GM18498 (cell line): ENCODE results near the gene KHK.
"Not testable (repeated sequence)": the region's sequence is repeated elsewhere in the genome, so short reads cannot be mapped to it uniquely, and the experiment has no call there.

Experiments
- ATAC-seq: cut with Tn5 transposase; IDR thresholded peaks from one replicate; pipeline ENCODE4 v1.9.1; 2021; ENCODE audit warnings: mild to moderate bottlenecking, moderate library complexity; ENCODE audit not compliant: unreplicated experiment

KHK gene

GRCh38 chr2:27095745-27096651 lies 9.4 kb downstream of the KHK start:
- ATAC-seq, result peak; percentile 53

DNA sequence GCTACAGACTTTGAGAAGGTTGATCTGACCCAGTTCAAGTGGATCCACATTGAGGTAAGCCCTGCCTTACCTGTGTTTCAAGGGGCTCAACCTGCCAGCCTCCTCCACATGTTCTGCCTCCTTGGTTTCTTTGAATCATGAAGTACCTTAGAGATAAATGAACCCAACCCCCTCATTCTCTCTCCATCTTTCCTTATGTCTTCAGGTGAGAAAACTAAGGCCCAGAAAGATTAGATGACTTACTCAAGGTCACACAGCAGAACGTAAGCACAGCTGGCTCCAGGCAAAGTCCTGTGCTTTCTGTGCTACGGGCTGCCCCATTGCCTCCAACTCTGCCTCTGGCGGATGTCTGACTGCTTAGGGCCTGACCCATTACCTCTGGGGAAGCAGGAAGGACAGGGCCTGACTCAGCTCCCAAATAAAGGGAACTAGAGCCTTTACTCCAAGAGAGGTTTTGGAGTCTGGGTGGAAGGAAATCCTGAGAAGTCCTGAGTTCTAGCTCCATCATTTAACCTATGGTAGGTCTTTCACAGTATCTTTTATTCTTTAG lies 10.3 kb downstream of the KHK start:
- ATAC-seq, result no peak

- no peak for ATAC-seq
Measured at GRCh38 chr2:27097341-27097740, 10.8 kb downstream of the KHK start.

DNA sequence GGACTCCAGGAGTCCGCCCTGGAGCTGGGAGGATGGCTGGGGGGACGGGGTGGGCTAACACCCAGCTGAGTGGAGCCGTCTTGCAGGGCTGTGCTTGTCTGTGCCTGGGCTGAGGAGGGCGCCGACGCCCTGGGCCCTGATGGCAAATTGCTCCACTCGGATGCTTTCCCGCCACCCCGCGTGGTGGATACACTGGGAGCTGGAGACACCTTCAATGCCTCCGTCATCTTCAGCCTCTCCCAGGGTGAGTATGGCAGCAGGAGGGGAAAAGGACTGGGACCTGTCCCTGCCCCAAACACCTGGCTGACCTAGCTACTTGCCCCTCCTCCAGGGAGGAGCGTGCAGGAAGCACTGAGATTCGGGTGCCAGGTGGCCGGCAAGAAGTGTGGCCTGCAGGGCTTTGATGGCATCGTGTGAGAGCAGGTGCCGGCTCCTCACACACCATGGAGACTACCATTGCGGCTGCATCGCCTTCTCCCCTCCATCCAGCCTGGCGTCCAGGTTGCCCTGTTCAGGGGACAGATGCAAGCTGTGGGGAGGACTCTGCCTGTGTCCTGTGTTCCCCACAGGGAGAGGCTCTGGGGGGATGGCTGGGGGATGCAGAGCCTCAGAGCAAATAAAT lies 12.9 kb downstream of the KHK start:
- no peak for ATAC-seq

GRCh38 chr2:27100036-27100435 lies 13.5 kb downstream of the KHK start:
- ATAC-seq, result no peak

GRCh38 chr2:27102329-27102728 lies 15.8 kb downstream of the KHK start:
- ATAC-seq, result no peak

GRCh38 chr2:27105981-27106380 lies 19.4 kb downstream of the KHK start:
- no peak for ATAC-seq

DNA sequence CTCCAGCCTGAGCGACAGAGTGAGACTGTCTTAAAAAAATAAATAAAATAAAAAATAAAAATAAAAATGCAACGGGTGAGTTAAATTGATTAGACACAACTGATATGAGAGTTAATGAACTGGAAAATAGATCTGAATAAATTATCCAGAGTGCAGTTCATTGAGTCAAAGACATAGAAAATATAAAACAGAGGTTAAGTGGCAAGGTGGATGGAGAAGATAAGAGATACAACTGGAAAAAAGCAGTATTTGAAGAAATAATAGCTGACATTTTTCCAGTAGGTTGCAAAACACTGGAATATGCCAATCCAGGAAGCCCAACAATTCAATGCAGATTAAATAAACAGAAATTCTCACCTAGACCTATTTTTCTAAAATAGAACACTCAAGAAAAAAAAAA lies 21.6 kb downstream of the KHK start:
- no peak for ATAC-seq

GRCh38 chr2:27109083-27109482 lies 22.5 kb downstream of the KHK start:
- no peak for ATAC-seq

DNA sequence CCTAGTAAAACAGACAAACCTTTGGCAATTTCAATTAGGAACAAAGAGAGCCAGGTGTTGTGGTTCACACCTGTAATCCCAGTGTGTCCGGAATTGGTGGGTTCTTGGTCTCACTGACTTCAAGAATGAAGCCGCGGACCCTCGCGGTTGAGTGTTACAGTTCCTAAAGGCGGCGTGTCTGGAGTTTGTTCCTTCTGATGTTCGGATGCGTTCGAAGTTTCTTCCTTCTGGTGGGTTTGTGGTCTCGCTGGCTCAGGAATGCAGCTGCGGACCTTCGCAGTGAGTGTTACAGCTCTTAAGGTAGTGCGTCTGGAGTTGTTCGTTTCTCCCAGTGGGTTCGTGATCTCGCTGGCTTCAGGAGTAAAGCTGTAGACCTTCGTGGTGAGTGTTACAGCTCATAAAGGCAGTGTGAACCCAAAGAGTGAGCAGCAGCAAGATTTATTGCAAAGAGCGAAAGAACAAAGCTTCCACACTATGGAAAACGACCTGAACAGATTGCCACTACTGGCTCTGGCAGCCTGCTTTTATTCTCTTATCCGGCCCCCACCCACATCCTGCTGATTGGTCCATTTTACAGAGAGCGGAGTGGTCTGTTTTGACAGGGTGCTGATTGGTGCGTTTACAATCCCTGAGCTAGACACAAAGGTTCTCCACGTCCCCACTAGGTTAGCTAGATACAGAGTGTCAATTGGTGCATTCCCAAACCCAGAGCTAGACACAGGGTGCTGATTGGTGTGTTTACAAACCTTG lies 24.2 kb downstream of the KHK start:
- not testable (repeated sequence) for ATAC-seq

- ATAC-seq, result not testable (repeated sequence)
Measured at GRCh38 chr2:27111392-27112078, 25.0 kb downstream of the KHK start.

- no peak for ATAC-seq
Measured at GRCh38 chr2:27115519-27115918, 28.9 kb downstream of the KHK start.

GRCh38 chr2:27117995-27118524 lies 31.5 kb downstream of the KHK start:
- no peak for ATAC-seq

- ATAC-seq, result no peak
Measured at GRCh38 chr2:27118525-27119329, 32.2 kb downstream of the KHK start, which contains the start of gene CGREF1. CGREF1 (minus strand) TSS chr2:27119128; CDS start chr2:27104366, 14,762 bp downstream.

- ATAC-seq, result not testable (repeated sequence)
Measured at GRCh38 chr2:27119330-27119670, 32.7 kb downstream of the KHK start.

DNA sequence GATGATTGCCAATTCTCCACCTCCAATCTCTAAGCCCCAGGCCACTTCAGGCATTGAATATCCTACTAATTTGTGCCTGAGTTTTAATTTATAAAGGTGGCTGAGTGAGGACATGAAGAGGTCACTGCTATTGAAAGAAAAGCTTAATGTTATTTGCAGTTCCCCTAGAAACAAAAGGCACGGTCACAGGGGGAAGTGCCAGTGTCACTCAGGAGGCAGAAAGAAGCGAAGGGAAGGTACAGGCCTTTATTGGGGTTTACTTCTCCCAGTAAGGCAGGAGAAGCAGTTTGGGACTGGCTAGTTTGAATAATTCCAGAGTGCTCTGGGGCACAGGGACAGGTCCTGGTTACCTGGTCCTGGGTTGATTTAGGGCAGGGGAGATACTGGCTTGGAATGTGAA lies 35.3 kb downstream of the KHK start:
- ATAC-seq, result no peak

- no peak for ATAC-seq
Measured at GRCh38 chr2:27122791-27123190, 36.2 kb downstream of the KHK start.

GRCh38 chr2:27123302-27124150 lies 37.0 kb downstream of the KHK start, which contains the start of gene ABHD1:
ABHD1 (plus strand) TSS chr2:27123815; CDS start chr2:27123949, 134 bp downstream.
- no peak for ATAC-seq

GRCh38 chr2:27125104-27125503 lies 38.5 kb downstream of the KHK start:
- ATAC-seq, result no peak
